Activated CD8-positive, alpha-beta memory T cell treated with anti-CD3 and anti-CD28 coated beads for 1 hour (primary cell): ENCODE results near the gene CCDC88C.

Experiments
- DNase-seq, 2 donors: peaks; one replicate each; pipeline ENCODE4 v3.0.0-alpha.2; 2020; ENCODE audit warnings: low read depth in 1 of 2; ENCODE audit errors: extremely low read depth in 1 of 2

CCDC88C gene

DNA sequence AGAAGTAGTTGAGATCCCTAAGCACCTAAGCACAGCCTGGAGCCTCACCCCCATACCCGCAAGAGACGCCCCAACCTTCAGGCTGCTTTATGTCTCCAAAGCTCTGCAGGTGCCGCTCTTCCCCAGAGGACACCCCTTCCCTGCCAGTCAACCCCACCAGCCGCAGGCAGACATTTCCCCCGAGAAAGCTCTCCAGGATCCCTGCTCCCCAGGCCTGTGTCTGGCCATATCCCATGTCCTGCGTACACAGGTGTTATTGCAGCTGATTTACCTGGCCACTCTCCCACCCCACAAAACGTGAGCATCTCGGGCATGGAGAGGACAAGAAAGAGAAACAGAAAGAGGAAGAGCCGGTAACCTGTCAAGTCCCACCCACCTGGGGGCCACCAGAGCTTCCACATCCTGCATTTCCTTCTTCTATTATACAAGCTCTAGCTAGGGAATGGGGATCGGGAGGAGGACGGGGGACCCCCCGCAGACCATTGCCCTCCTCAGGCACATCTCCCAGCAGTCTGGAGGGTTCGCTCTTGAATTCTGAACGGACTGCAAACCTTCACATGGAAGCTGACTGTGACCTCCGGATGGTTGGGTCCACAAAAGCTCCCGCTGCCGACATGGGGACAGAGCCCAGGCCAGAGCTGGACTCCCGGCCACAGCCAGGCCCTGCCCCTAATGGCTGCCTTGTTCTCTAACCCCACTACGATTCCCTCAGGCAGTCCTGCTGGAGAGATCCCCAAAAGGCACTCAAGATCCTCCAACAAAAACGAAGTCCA lies 17.6 kb downstream of the CCDC88C start:
- DNase-seq, result no peak

DNA sequence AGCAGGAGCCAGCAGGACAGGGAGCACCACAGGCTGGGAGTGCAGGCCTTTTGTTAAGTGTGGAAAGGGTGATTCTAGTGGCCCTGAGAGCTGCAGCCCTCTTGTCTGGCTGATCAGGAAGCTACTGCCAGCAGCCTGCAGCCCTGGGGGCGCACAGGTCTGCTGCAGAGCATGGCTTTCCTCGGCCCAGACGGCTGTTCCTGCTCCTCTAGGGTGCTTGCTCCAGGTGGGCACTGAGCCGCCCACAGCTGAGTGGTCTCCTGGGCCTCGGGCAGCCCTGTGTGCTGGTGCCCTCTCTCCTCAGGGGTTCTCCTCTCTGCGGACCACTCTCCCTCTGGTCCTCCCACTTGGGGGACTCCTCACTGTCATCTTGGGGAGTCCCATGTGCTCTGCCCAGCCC lies 18.9 kb downstream of the CCDC88C start:
- no peak for DNase-seq

DNA sequence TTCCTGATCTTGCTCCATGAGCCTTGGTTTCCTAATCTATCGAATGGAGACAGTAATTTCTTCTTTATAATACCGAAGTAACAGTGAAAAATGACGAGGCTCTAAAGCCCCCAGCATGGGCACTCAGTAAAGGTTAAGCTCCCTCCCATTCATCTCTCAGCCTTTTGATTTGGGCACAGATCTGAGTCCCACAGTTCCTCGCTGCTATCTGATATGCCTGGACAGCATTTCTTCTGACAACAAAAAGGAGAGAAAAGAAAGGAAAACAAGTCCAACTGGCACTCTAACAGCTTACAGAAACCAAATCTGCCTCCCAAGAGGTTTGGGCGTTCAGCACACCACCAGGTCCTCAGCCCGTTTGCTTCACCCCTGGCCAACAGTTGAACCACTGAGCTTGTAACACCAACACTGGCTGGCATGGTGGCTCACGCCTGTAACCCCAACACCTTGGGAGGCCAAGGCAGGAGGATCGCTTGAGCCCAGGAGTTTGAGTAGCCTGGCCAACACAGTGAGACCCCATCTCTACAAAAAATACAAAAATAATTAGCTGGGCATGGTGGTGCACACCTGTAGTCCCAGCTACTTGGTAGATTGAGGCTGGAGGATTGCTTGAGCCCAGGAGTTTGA lies 19.5 kb downstream of the CCDC88C start:
- no peak for DNase-seq

DNA sequence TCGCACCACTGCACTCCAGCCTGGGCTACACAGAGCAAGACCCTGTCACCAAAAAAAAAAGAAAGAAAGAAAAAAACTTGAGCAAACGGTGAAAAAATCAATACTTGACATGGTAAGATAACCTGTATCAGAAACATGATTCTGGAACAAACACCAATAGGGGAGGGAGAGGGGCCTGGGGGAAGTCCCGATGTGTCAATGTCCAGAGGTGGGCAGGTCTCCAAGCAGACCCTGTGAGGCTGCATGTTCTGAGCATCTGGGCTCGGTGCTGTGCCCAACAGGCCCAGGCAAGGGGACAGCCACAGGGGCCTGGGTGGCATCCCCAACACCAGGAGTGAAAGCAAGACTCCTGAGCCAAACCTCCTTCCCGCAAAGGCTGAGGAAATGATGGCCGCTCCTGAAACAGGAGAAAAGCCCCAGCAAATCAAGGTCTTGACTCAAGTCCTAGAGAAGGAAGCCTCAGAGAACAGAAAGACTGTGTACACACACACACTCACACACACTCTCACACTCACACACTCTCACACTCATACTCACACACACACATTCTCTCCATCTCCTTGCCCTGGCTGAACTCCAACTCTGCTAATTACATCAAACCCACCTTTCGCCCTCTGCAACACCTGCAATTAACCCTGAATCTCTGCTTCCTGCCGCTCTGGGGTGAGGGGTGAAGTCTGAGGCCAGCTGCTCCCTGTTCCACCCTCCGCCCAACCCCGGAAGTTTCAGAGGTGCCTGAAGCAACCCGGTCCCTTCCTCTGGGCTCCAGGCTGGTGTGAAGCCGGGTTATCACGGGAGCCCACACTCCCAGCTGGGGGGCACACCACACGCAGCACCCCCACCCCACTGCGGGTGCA lies 20.4 kb downstream of the CCDC88C start:
- no peak for DNase-seq

DNA sequence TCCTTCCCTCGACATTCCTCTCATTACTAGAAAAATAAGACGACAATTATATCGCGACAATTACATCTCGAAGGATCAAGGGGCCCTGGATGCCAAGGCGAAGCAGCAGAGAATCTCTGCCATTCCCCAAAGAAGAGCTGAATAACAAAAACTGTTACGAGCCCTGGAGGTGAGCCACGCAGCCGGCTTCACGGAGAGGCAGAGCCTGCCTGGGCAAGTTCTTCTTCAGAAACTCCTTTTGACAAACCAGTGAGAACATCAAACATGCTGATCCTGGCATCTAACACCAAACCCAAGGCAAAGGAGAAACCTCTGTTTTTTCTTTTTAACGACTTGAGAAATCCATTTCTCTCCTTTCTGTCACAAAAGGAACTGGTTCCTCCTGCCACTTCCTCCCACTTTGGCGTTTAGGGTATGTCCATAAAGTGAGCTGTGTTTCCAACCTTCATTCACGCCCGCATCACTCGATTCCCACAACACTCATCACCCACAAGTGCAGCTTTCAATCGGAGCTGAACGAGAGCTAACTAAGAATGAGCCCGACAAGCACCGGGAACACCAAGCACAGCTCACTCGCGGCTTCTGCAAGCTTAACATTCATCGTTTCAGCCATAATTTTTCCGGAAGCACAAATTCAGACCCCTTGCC lies 21.5 kb downstream of the CCDC88C start:
- no peak for DNase-seq

DNA sequence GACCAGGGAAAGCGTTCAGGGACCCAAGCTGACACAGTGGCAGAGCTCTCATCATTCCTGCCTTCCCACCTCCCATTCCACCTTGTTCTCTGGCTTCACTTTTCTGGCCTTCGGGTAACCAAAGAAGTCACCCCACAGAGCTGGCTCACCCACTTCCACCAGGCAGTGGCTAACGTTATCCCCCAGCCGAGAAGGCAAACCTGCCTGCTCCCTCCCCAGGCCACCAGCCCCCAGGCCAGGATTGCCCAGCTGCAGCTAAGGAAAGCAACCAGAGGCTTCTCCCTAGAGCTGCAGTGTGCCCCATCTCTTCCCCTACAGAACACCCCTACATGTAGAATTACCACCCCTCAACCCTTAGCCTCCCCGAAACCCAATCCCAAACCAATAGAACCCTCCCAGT lies 22.2 kb downstream of the CCDC88C start:
- no peak for DNase-seq

DNA sequence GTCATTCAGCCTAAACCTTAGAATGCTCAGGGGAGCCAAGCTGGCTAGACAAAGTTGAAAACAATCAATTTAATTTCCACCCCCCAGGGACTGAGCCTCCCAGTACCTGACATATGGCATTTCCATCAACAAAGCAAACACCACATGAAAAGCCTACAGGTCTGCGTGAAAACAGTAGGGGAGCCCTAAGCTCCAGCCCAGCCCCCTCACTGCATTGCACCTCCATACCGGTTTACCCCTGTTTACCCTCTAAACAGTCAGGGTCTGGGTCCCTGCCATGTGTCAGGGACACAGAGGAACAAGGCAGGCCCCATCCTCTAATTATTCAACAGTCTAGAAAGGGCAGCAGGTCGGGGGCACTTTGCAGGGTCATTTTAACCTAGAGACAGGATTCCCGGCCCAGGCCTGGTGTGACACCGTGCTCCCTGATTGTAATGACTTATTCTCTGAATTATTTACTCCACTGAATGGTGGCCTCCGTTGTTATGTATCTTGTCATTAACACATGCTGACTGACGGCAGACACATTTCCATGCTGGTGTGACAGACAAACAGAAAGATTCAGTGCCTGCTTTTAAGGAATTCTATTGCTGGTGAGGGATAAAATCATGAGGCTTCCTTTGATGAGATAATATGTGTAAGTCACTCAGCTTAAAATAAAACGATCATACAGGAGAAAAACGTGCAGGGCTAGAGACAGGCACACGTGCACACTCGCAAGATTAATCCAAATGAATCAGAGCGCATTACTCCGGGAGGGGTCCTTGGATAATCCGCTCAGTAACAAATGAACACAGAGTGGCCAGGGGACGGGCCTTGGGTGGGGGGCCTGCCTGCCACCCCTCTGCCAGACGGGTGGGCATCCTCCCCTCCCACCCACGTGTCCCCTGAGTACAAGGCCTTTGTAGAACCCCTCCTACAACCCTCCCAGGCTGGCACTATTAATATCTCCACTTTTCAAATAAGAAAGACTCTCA lies 23.2 kb downstream of the CCDC88C start:
- no peak for DNase-seq

DNA sequence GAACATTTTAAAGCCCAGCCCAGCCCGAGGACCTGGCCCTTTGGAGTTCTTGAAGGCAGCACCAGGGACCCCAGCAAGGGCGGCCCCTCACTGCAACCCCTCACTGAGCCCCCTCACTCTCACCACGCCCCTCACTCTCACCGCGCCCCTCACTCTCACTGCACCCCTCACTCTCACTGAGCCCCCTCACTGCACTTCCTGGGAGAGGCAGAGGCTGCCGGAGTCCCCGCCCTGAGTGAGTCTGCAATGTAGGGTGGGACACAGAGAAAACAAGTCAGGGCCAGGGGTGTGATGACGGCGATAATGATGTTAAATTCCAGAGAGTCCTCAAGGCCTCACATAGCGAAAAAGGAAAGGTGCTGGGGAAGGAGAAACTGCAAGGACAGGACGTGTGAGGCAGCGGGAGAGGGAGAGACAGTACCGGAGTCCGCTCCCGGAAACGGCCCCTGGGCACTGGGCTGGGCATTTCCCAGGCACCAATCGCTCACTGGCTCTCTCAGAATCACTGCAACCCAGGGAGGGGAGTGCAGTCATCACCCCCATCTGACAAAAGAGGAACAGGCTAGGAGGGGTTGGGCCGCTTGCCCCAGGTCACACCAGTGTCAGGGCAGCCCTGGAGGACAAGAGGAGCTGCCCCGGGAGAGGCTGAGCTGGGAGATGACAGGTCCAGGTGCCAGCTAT lies 24.9 kb downstream of the CCDC88C start:
- DNase-seq, result no peak

DNA sequence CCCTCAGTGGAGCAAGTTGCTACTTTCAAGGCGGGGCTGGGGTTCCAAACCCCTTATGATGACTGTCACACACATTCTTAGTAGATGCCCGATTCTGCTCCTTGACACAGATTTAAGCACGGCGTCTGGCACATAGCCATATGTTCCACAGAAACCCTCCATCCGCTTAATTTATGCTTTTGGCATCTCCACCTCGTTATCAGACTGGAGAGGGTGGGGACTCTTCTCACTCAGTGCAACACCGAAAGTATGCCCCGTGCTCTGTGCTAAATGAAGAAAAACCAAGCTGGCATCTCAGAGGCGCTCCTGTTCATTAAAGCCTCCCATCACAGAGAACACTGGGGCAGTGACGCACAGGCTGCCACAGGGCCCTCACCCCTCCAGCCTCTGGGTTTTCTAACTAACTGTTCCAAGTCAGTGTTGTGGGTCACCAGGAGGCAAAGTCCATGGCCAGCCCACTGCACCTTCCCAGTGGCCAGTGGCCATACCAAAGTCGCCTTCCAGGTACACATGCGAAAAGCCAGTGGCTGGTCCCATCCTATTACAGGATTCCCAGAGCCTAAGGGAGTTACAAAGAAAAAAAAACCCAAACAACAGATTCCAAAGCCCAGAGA lies 27.3 kb downstream of the CCDC88C start:
- no peak for DNase-seq

DNA sequence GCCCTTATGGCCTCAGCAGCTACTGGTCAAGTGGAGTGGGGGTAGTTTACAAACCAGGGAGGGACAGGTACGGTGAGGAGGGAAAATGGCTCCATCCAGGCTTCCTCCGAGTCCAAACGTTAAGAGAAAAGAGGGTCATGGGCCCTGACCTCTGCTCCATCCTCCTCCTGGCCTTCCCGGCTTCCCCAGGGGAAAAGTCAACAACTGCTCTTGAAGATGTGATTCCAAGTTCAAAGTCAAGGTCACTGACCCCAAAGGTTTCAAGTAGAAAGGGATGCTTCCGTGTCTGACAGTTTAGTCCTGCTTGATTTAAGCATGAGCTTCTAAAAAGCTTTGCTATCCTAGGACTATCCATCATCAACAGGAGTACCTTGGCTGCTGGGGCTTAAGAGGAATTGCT lies 28.5 kb downstream of the CCDC88C start:
- DNase-seq, result no peak

DNA sequence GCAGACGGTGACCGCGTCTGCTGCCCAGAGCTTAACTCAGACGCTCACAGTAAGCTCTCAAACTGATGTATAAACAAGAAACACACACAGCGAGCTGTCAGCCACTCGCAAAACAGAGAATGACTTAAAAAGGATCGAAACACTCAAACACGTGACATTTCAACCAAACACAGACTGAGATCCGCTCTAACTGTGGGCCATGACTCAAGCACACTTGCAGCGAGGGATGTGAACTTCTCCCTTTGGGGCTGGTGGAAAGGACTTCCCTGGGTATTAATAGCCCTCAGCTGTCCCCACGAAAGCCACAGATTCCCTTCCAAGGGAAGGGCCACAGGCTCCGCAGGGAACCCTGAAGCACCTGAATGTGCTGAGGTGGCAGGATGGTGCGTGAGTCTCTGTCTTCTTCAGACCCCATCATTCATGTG lies 29.1 kb downstream of the CCDC88C start:
- DNase-seq, result no peak

DNA sequence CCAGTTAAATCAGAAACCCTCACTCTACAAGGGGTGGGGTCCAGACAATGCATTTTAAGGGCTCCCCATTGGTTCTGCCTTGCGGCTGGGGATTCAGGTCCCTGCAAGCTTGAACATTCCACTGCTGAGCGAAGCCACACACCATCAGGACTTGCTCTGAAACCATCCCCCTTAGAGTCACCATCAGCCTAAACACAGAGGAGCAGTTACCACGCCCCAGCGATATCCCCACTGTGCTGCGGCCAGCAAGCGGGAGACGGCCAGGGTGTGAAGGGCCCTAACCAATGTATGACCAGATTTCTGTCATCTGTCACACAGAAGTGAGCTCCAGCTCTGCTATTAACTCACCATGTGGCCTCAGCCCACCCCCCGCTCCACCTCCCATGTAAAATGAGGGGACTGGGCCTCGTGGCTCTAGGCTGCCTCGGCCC lies 29.7 kb downstream of the CCDC88C start:
- DNase-seq, result no peak

DNA sequence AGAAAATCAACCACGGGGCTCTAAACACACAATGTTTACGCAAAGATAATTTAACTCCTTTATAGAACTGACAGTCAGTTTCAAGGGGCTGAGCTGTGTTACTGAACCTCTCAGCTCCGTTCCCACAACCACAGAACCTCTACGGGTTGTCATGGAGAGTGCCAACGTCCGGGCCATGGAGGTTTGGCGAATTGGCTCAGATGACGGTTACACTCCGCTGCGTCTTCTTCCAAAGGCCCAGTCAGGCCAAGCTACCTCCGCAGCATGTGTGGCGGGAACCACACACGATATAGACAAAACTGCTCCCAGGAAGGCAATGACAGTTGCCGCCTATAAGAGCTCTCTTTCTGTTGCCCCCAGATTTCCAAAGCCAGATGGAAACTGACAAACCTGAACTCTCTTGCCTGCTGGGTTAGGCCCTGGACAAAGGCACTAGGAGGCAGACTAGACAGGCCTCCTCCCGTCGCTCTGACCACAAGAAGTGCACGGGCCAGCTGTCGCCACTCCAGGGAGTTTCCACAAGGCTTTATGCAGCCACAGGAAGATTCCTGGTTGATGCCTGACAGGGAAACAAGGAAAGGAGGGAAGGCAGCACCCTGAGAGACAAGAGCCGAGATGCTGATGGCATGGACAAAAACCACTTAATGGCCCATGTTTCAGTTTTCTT lies 30.3 kb downstream of the CCDC88C start:
- DNase-seq, result no peak

DNA sequence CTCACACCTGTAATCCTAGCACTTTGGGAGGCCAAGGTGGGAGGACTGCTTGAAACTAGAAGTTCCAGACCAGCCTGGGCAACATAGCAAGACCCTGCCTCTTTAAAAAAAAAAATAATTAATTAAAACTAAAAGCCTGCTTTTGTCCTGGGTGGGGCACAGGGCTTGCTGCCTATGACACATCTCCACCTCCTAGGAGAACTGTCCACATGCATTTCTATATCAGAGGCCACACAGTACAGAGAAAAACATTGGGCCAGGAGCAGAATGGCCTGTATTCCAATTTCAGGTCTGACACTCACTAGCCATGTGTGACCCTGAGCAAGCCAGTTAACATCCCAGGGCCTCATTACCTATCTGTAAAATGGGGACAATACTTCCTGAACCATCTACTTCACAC lies 31.9 kb downstream of the CCDC88C start:
- no peak for DNase-seq

DNA sequence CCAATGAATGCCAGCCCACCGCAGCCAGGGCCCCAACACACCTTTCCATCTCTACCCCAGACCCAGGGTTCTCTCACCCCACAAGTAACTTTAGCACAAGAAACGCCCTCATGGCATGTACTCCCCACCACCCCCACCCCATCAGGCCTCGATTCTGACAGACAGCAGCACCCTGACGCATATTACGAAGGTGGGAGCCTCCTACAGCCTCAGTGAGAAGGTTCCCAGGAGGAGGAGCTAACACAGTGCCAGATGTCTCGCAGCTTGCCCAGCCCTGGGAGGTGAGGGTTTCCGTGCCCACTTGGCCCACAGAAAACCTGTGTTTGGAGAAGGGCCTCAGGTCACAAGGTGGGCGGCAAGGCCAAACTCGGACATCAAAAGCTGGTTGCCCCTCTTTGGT lies 32.4 kb downstream of the CCDC88C start:
- DNase-seq, result no peak

DNA sequence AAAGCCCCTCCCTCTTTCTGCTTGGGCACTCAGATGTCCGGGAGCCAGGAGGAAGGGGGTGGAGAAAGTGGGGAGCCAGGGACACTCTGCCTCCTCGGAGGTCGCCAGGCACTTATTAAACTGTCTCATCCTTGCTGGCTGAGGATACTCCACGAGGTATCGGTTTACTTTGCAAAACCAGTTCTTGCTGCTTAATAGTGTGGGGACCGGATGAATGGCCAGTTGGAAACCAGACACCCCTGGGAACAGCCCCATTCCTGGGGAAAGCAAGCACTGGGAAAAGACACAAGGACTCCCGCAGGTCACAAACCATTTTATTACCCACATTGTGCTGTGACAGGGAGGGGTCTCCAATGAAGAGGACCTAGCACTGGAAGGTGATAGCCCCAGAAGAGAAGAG lies 34.2 kb downstream of the CCDC88C start:
- no peak for DNase-seq

DNA sequence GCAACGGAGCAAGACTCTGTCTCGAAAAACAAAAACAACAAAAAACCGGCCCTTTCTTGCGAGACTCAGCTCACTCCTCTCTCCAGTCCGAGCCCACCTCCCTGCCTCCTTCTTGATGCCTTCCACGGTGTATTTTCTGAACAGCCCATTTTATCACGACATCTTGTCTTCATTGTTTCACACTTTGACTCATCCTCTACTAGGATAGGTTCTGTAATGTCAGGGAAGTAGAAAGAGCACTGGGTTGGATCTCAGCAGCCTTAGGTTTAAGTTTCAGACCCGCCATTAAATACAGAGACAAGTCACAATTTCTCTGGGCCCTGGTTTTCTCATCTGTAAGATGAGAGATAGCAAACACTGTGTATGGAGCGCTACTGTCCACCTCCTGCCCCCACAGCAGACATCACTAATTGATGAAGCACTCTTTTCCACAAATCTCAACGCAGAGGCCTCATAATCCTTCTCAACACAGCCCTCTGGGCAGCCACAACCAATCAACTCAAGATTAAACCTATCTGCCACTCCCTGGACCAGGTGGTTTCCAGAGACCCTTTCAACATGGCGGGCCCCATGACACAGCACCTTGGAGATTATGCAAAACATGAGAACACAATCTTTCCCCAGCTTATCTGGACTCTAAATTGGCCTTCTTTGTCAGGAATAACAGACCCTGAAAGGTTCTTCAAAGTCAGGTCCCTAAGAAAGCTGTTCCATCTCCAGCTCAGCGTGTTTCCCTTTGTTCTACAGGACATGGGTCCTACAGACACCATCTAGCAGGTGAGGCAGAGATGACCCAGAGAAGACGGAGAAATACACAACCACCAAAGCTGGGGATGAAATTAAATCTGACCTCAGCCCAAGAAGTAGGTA lies 35.6 kb downstream of the CCDC88C start:
- DNase-seq, result no peak
